Measurements from ENCODE around the gene RPL36A.

RPL36A gene

DNA sequence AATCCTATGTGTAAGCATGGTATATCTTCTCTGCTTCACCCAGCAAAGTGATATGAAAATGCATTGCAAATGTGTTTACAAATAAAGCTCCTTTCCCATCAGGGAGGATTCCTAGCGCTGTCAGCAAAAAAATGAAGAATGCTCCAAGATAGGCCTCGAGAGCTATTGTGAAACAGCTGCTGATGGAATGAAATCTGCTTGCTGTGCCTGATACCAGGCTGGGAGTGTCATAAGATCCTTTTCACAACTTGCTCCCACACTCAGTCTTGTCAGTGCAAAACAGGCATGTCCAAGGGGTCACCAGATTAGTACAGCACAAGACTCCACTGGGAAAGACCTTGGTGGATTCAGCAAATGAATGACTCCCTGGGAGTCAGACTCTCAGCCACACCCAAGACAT lies 51.3 kb downstream of the RPL36A start:
- no peak for DNase-seq (ENCODE audit: low spot score)

All from D341Med (cell line).